ENCODE results near the gene TMEM117.

- TF ChIP-seq EZH2 (IDR thresholded peaks at IDR 0.05; ENCODE audit: insufficient read depth, low read length), result no peak
- TF ChIP-seq, protein P1, sequence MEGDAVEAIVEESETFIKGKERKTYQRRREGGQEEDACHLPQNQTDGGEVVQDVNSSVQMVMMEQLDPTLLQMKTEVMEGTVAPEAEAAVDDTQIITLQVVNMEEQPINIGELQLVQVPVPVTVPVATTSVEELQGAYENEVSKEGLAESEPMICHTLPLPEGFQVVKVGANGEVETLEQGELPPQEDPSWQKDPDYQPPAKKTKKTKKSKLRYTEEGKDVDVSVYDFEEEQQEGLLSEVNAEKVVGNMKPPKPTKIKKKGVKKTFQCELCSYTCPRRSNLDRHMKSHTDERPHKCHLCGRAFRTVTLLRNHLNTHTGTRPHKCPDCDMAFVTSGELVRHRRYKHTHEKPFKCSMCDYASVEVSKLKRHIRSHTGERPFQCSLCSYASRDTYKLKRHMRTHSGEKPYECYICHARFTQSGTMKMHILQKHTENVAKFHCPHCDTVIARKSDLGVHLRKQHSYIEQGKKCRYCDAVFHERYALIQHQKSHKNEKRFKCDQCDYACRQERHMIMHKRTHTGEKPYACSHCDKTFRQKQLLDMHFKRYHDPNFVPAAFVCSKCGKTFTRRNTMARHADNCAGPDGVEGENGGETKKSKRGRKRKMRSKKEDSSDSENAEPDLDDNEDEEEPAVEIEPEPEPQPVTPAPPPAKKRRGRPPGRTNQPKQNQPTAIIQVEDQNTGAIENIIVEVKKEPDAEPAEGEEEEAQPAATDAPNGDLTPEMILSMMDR (IDR thresholded peaks at IDR 0.05; ENCODE audit: insufficient read depth, low read depth, low read length), result no peak
Observed at GRCh38 chr12:44017216-44017615, 181.3 kb downstream of the TMEM117 start.
